ENCODE results near the gene OXCT1. TPM values are rescaled to one million over a fixed set of nuclear protein-coding genes. Genes with fewer than 3 reads are reported as not detected.

OXCT1 gene
- total and polyA plus RNA-seq, 12 donors = 3.3 to 31.9 (median 11.9) TPM

DNA sequence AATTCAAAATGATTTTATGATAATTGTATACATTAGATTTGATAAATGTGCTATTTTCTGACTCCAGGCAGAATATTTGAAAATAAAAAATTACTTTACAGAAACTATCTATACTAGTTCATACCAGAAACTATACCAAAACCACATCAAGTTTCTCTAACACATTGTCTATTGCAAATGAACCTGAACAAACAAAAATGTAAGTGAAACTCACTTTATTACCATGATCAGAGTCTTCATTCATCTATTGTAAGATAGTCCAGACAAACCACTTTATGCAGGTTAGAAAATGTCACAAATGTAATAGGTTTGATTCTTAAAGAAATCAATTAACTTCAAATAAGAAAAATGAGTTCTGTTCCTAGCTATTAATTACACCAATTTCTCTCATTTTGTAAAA lies 99.4 kb downstream of the OXCT1 start:
- no peaks in the 10 kb centered on the region for H3K4me1 ChIP-seq (replicated peaks in 1 of 2)
- H3K27me3 ChIP-seq = no peaks in the 10 kb centered on the region
- no peak overlapping the region for H3K4me3 ChIP-seq
- H3K27ac ChIP-seq = no peak overlapping the region
- TF ChIP-seq CTCF (IDR thresholded peaks at IDR 0.05) (no peak), POLR2A (IDR thresholded peaks at IDR 0.05) (no peak)
- no peaks in the 10 kb centered on the region for H3K9me3 ChIP-seq (replicated peaks in 1 of 3)
- H3K36me3 ChIP-seq (replicated peaks in 1 of 2) = no peaks in the 10 kb centered on the region
- DNase-seq = no peak
- intact Hi-C loops (cut with DNase I) = no loop called here

DNA sequence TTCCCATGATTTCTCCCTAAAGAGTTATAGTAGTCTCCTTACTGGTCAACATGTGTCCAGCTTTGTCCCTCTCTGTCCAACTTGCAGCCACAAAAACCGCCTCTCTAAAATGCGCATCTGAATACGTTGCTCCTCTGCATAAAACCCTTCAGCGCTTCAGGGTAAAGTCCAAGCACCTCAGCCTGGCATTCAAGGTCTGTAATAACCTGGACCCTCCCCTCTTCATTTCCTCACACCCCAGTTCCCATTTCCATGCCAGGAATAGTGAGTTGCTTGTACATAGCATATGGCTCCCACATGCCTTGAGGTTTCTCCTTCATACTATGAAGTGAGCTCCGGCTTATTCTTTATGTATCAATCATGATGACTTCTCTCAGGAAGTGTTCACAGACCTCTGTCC lies 101.5 kb downstream of the OXCT1 start:
- Histone ChIP-seq H3K4me3 (no peak overlapping the region), H3K9me3 (replicated peaks in 1 of 3) (no peaks in the 10 kb centered on the region), H3K27ac (no peak overlapping the region), H3K36me3 (replicated peaks in 1 of 2) (no peaks in the 10 kb centered on the region), H3K27me3 (no peaks in the 10 kb centered on the region), H3K4me1 (replicated peaks in 1 of 2) (no peaks in the 10 kb centered on the region)
- TF ChIP-seq POLR2A (IDR thresholded peaks at IDR 0.05) (no peak), CTCF (IDR thresholded peaks at IDR 0.05) (no peak)
- intact Hi-C loops (cut with DNase I) = no loop called here
- DNase-seq = no peak
- WGBS, 4 donors = 97 to 99% (median 98%) methylated on average over 5 of the region's 5 CpGs

DNA sequence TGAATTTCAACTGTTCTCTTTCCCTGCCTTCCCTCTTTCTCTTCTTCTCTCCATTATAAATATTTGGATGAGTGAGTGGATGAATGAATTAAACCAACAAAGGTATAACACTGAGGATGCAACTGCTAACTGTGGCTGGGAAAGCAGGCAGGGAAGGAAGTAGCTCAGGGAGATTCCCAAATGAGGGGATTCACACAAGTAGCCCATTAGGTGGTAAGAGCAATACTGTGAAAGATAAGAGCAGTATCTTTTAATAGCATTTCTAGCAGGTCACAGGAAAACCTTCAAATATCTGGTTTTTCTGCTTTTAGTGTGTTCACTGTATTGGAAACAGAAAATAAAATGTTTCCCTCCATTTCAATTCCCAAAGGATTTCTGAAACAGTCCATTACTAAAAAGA lies 105.6 kb downstream of the OXCT1 start:
- H3K9me3 ChIP-seq (replicated peaks in 1 of 3) = no peaks in the 10 kb centered on the region
- TF ChIP-seq POLR2A (IDR thresholded peaks at IDR 0.05) = no peak
- TF ChIP-seq CTCF (IDR thresholded peaks at IDR 0.05) = no peak
- H3K4me1 ChIP-seq (replicated peaks in 1 of 2) = no peaks in the 10 kb centered on the region
- H3K27me3 ChIP-seq = no peaks in the 10 kb centered on the region
- no peak overlapping the region for H3K4me3 ChIP-seq
- no peak overlapping the region for H3K27ac ChIP-seq
- H3K36me3 ChIP-seq (replicated peaks in 1 of 2) = peaks cover 0 to 3% of the 10 kb centered on the region in 2 donors
- no peak for DNase-seq
- intact Hi-C loops (cut with DNase I) = no loop called here

DNA sequence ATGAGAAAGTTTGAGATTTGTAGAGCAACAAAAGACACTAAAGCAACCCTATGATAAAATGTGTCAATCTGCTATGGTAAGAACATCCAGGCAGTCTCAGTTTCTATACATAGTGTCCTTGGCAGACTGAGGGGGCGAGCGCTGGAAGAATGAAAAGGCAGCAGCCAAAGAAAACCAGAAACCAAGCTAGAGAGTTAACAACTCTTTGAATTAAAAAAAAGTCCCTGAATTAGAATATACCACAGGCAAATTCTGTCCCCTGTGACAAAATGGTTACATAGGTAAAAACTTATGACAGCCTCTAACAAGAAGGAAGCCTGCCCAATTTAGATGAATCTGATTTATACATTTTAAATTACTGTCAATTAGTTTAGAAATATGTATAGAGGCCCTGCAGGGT lies 106.7 kb downstream of the OXCT1 start:
- no peaks in the 10 kb centered on the region for H3K27me3 ChIP-seq
- no peak overlapping the region for H3K27ac ChIP-seq
- intact Hi-C loops (cut with DNase I) = no loop called here
- no peak for TF ChIP-seq POLR2A (IDR thresholded peaks at IDR 0.05)
- no peak for TF ChIP-seq CTCF (IDR thresholded peaks at IDR 0.05)
- no peak for DNase-seq
- H3K4me1 ChIP-seq (replicated peaks in 1 of 2) = no peaks in the 10 kb centered on the region
- no peaks in the 10 kb centered on the region for H3K9me3 ChIP-seq (replicated peaks in 1 of 3)
- H3K36me3 ChIP-seq (replicated peaks in 1 of 2) = peaks cover 0 to 3% of the 10 kb centered on the region in 2 donors
- WGBS, 4 donors = 90 to 96% (median 93%) methylated on average over 2 of the region's 2 CpGs
- no peak overlapping the region for H3K4me3 ChIP-seq
